ENCODE results near the gene ZBTB16. TPM values are rescaled to one million over a fixed set of nuclear protein-coding genes. Genes with fewer than 3 reads are reported as not detected.

The ZBTB16 gene
- total and polyA plus RNA-seq, 7 donors, result 9.9 to 197 (median 99.5) TPM

DNA sequence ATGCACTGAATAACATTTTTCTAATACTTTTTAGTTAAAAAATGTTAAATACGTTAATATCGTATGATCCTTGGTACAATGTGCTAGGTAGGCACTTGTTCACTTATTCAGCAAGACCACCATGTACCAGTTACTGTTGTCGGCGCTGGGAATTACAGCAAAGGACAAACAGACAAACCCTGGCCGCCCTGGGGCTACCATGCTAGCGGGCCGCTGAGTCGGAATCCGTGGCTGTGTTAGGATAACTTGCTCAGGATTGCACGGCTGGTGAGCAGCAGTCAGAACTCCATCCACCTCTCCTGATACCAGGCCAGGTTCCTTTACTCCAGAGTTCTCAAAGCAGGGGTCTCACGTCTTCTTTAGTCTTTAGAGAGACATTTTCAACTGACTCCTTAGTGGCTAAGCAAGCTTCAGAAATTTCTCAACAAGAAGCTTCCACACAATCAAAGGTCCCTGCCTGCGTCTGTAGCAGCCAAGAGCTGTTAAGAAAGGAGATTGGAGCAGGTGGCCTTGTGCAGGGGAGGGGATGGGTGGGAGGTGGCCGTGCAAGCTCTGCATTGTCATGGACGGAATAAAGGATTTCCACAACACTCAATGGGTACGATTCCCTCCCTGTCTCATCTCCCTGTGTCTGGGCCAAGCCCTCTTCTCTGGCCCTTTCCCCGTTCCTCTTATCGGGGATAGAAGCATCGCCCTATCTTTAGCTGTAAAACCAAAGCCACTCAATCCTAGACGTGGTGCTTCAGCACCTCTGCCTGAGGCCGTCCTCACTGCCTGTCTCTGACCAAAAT lies 196.9 kb downstream of the ZBTB16 start:
- TF ChIP-seq POLR2AphosphoS5 (IDR thresholded peaks at IDR 0.05) (peak in 1 of 4 donors; percentile 6), EP300 (IDR thresholded peaks at IDR 0.05) (no peak)
- TF ChIP-seq, protein P1, sequence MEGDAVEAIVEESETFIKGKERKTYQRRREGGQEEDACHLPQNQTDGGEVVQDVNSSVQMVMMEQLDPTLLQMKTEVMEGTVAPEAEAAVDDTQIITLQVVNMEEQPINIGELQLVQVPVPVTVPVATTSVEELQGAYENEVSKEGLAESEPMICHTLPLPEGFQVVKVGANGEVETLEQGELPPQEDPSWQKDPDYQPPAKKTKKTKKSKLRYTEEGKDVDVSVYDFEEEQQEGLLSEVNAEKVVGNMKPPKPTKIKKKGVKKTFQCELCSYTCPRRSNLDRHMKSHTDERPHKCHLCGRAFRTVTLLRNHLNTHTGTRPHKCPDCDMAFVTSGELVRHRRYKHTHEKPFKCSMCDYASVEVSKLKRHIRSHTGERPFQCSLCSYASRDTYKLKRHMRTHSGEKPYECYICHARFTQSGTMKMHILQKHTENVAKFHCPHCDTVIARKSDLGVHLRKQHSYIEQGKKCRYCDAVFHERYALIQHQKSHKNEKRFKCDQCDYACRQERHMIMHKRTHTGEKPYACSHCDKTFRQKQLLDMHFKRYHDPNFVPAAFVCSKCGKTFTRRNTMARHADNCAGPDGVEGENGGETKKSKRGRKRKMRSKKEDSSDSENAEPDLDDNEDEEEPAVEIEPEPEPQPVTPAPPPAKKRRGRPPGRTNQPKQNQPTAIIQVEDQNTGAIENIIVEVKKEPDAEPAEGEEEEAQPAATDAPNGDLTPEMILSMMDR (IDR thresholded peaks at IDR 0.05), result no peak
- H3K36me3 ChIP-seq, result peaks cover 19 to 47% (median 31%) of the 10 kb centered on the region in 4 donors
- peak; percentile 74 for DNase-seq
- no peak overlapping the region for H3K4me3 ChIP-seq
- H3K27ac ChIP-seq, result peak overlapping the region; percentile 77 to 85 (median 78)
- 91 to 92% methylated on average over 20 of the region's 20 CpGs for WGBS, 2 donors
- H3K4me1 ChIP-seq, result peaks cover 0 to 53% (median 50%) of the 10 kb centered on the region in 4 donors
- no peaks in the 10 kb centered on the region for H3K9me3 ChIP-seq
- no peaks in the 10 kb centered on the region for H3K27me3 ChIP-seq
- intact Hi-C loops (cut with DNase I), result loop anchor here (5.0 kb wide), 3 partner anchors 59 to 94 kb away; no protein-coding TSS in a partner anchor

DNA sequence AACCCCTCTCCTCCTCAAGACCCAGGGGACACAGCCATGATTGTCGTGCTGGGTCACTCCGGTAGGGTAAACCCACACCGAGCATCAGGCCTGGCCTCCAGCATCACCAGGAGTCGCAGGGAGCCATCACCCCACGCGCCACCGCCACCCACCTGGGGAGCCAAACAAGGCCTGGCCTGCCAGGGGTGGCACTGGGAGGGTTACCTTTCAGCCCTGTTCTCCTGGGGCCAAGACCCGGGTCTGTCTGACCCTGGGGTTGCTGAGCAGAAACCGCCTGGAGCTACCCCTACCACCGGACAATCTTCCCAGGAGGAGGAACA lies 197.4 kb downstream of the ZBTB16 start:
- intact Hi-C loops (cut with DNase I), result loop anchor here (5.0 kb wide), 3 partner anchors 60 to 95 kb away; no protein-coding TSS in a partner anchor
- Histone ChIP-seq H3K4me1 (peaks cover 0 to 56% (median 50%) of the 10 kb centered on the region in 4 donors), H3K4me3 (no peak overlapping the region), H3K9me3 (no peaks in the 10 kb centered on the region), H3K27ac (peak overlapping the region; percentile 77 to 85 (median 78)), H3K27me3 (no peaks in the 10 kb centered on the region), H3K36me3 (peaks cover 16 to 41% (median 25%) of the 10 kb centered on the region in 4 donors)
- WGBS, 2 donors, result 94% methylated on average over 10 of the region's 10 CpGs
- peak; percentile 77 for DNase-seq
- TF ChIP-seq EP300 (IDR thresholded peaks at IDR 0.05), result no peak
- peak in 3 of 4 donors; percentile 42 to 65 (median 52) for TF ChIP-seq POLR2AphosphoS5 (IDR thresholded peaks at IDR 0.05)

DNA sequence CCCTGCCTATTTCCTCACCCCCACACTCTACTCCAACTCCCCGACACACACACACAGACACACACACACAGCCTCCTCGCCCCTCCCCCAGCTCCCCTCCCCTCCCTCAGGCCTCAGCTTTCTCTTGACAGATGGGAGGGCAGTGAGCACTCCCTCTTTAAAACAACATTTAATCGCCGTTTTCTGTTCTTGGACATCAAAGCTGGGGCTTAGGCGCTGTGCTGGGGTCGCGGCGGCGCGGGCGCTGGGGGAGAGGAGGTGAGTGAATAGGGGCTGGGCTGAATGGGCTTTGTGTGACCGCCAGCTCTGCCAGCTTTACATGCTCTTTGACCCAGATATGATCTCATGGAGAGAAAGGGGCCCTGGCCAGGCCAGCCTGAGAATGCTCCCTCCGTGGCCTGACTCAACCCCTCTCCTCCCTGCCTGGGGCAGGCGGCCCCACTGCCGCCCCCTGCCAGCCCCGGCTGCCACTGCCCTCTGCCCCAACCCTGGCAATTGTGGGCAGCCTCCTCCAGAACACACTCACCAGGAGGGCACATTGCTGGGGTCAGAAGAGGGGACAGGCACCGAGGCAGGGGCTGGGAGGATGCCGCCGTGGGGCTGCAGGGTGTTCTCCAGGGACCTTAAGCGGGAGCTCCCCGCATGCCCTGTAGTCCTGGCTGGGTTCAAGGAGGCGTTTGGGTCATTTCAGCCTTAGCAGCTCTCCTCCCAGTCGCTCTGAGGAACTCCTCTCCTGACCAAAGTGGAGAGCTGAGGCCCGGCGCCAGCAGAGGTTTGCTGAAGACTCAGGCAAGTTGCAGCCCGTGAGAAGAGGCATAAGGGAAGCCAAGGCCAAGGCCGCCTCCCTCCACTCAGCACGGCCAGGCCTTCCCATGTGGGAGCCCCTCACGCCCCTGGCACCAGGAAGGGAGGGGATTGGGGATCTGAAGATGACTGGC lies 198.4 kb downstream of the ZBTB16 start:
- peak; percentile 92 for DNase-seq
- 63 to 72% methylated on average over 29 of the region's 29 CpGs for WGBS, 2 donors
- Histone ChIP-seq H3K4me1 (peaks cover 0 to 63% (median 48%) of the 10 kb centered on the region in 4 donors), H3K27ac (peak overlapping the region; percentile 77 to 85 (median 78)), H3K4me3 (peak overlapping the region in 2 of 4 donors; percentile 11 to 13), H3K27me3 (no peaks in the 10 kb centered on the region), H3K36me3 (peaks cover 6 to 32% (median 17%) of the 10 kb centered on the region in 4 donors), H3K9me3 (no peaks in the 10 kb centered on the region)
- TF ChIP-seq, protein P1 (IDR thresholded peaks at IDR 0.05), result peak in 1 of 4 experiments; percentile 11
- TF ChIP-seq POLR2AphosphoS5 (IDR thresholded peaks at IDR 0.05), result peak in 3 of 4 donors; percentile 15 to 67 (median 34)
- TF ChIP-seq EP300 (IDR thresholded peaks at IDR 0.05), result no peak
- intact Hi-C loops (cut with DNase I), result loop anchor here (1.0 to 5.0 kb wide), 4 partner anchors 61 to 199 kb away; partner anchors contain the start of gene ZBTB16

DNA sequence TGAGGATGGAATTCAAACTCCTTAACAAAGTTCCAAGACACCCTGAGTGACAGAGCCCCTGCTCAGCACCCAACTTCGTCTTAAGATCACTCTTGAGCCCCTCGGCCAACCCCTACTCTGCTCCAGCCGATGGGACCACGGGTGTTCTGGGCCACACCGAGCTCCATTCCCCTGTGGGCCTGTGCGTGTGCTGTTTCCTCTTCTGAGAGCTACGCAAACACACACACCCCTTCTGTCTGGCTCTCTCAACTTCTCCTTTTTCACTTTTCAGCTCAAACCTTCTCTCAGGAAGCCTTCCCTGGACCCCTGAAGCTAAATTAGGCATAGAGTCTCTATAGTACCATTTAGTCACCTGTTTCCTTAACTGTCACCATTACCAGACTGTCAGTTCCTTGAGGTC lies 199.2 kb downstream of the ZBTB16 start:
- Histone ChIP-seq H3K27ac (peak overlapping the region; percentile 77 to 85 (median 78)), H3K27me3 (no peaks in the 10 kb centered on the region), H3K36me3 (peaks cover 0 to 23% (median 11%) of the 10 kb centered on the region in 4 donors), H3K4me1 (peaks cover 0 to 66% (median 48%) of the 10 kb centered on the region in 4 donors), H3K9me3 (no peaks in the 10 kb centered on the region), H3K4me3 (no peak overlapping the region)
- TF ChIP-seq, protein P1 (IDR thresholded peaks at IDR 0.05), result no peak
- TF ChIP-seq EP300 (IDR thresholded peaks at IDR 0.05) (no peak), POLR2A (IDR thresholded peaks at IDR 0.05) (no peak), POLR2AphosphoS5 (IDR thresholded peaks at IDR 0.05) (peak in 2 of 4 donors; percentile 2 to 4)
- intact Hi-C loops (cut with DNase I), result loop anchor here (1.0 to 5.0 kb wide), 4 partner anchors 61 to 199 kb away; partner anchors contain the start of gene ZBTB16
- WGBS, 2 donors, result 60 to 82% methylated on average over 7 of the region's 7 CpGs
- DNase-seq, result peak; percentile 75

All from sigmoid colon (tissue), 7 donors.